G401 (cell line): ENCODE measurements around the gene LHFPL2. TPM values are rescaled to one million over a fixed set of nuclear protein-coding genes. Genes with fewer than 3 reads are reported as not detected.

Experiments
- DNase-seq: peaks from one replicate; pipeline ENCODE4 v3.0.0-alpha.2; 2015; ENCODE audit warnings: low spot score
- in situ Hi-C: cut with HindIII; loops from 2 replicates; pipeline ENCODE4 v1.10.0; 2016; ENCODE audit warnings: low sequenced_read_pairs, mixed read lengths
- total RNA-seq: library from RNA; depleted of rRNA; stranded (reverse); fragments of >200 nt; shearing (Covaris generic); gene quantifications from 2 replicates; pipeline ENCODE4 v1.2.3, GENCODE V29; 2014

Gene LHFPL2
- total RNA-seq, 1 experiment from 2014 or later: 7.5 TPM

- in situ Hi-C loops: no loop called here
- no peak for DNase-seq
These were observed 129.2 kb downstream of the LHFPL2 start for GRCh38 chr5:78519198-78519941.

- no peak for DNase-seq
- in situ Hi-C loops: no loop called here
These were observed 130.0 kb downstream of the LHFPL2 start for GRCh38 chr5:78518365-78519197.

- DNase-seq: no peak
- in situ Hi-C loops: no loop called here
These were observed 132.9 kb downstream of the LHFPL2 start for GRCh38 chr5:78515670-78516069.

GRCh38 chr5:78514427-78515330 is 133.9 kb downstream of the LHFPL2 start:
- in situ Hi-C loops: no loop called here
- DNase-seq: no peak

- in situ Hi-C loops: no loop called here
- no peak for DNase-seq
These were observed 135.1 kb downstream of the LHFPL2 start for GRCh38 chr5:78513441-78513840.

GRCh38 chr5:78512435-78512834 is 136.1 kb downstream of the LHFPL2 start:
- in situ Hi-C loops: no loop called here

GRCh38 chr5:78511121-78511906 is 137.3 kb downstream of the LHFPL2 start:
- in situ Hi-C loops: no loop called here
- DNase-seq: no peak

More at GRCh38 chr5:78512435-78512834, 136.1 kb downstream of the LHFPL2 start:
- no peak for DNase-seq

- in situ Hi-C loops: no loop called here
- peak; percentile 54 for DNase-seq
These were observed 138.4 kb downstream of the LHFPL2 start for GRCh38 chr5:78509884-78510769.

- no peak for DNase-seq
- in situ Hi-C loops: no loop called here
These were observed 139.3 kb downstream of the LHFPL2 start for GRCh38 chr5:78509145-78509865.

GRCh38 chr5:78508186-78508765 is 140.3 kb downstream of the LHFPL2 start:
- in situ Hi-C loops: no loop called here
- DNase-seq: no peak

GRCh38 chr5:78507531-78507930 is 141.0 kb downstream of the LHFPL2 start:
- in situ Hi-C loops: no loop called here
- DNase-seq: no peak

GRCh38 chr5:78506261-78507024 is 142.1 kb downstream of the LHFPL2 start:
- in situ Hi-C loops: no loop called here
- no peak for DNase-seq

- in situ Hi-C loops: no loop called here
- DNase-seq: no peak
These were observed 142.7 kb downstream of the LHFPL2 start for GRCh38 chr5:78505860-78506259.

- DNase-seq: peak; percentile 69
- in situ Hi-C loops: no loop called here
These were observed 143.6 kb downstream of the LHFPL2 start for GRCh38 chr5:78504704-78505677.
